BE2C (cell line): ENCODE measurements around the gene N4BP2.

Source experiments
- DNase-seq: peaks from one replicate; pipeline ENCODE4 v3.0.0-alpha.2; 2020
- H3K27me3 ChIP-seq: fragments of 250-450 bp; sonication (Bioruptor Pico); 2 replicates; pipeline ENCODE4 v1.5.1; 2020; ENCODE audit warnings: mild to moderate bottlenecking
- H3K36me3 ChIP-seq: fragments of 250-450 bp; sonication (Bioruptor Pico); 2 replicates; pipeline ENCODE4 v1.5.1; 2020; ENCODE audit warnings: mild to moderate bottlenecking
- H3K4me1 ChIP-seq: fragments of 250-450 bp; sonication (Bioruptor Pico); 2 replicates; pipeline ENCODE4 v1.5.1; 2020
- H3K4me3 ChIP-seq: 2 replicates; pipeline ENCODE4 v1.5.1; 2011; ENCODE audit warnings: low read depth, low read length
- H3K9me3 ChIP-seq: fragments of 250-450 bp; sonication (Bioruptor Pico); 2 replicates; pipeline ENCODE4 v1.5.1; 2020
- CTCF ChIP-seq: IDR thresholded peaks from 2 replicates; pipeline ENCODE4 v1.5.1; 2012; ENCODE audit warnings: mild to moderate bottlenecking, low read depth, low read length

N4BP2 gene

GRCh38 chr4:40193016-40193571, 136.4 kb downstream of the N4BP2 start:
- H3K36me3 ChIP-seq = no peaks in the 10 kb centered on the region
- no peak for DNase-seq
- no peaks in the 10 kb centered on the region for H3K27me3 ChIP-seq
- H3K9me3 ChIP-seq = no peaks in the 10 kb centered on the region
- H3K4me3 ChIP-seq = no peak overlapping the region
- TF ChIP-seq CTCF = no peak
- H3K4me1 ChIP-seq = no peaks in the 10 kb centered on the region

GRCh38 chr4:40193578-40193977, 136.9 kb downstream of the N4BP2 start:
- H3K4me1 ChIP-seq = no peaks in the 10 kb centered on the region

DNA sequence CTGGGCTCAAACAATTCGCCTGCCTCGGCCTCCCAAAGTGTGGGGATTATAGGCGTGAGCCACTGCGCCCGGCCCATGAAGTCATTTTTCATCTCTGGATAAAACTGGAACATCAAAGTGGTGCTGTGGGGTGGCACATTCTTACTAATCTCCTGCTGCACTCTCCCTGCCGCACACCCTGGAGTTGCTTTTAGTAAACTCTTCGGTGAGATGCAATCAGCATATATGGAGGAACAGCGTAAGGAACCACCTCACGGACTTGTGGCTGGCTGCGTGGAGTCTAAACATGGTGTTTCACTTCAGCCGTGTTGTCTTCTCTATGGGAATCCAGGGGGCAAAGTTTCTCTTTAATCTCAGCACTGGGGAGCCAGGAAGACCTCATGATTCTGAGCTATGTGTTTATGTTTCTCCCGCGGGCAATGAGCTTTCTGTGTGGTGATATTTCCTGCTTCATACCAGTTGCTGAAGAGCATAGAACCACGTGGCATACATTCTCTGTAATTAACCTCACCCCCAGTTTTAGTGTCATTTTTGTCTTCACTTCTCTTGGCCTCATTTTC, 138.0 kb downstream of the N4BP2 start:
- Histone ChIP-seq H3K9me3 (no peaks in the 10 kb centered on the region), H3K27me3 (no peaks in the 10 kb centered on the region), H3K4me3 (no peak overlapping the region), H3K4me1 (no peaks in the 10 kb centered on the region), H3K36me3 (no peaks in the 10 kb centered on the region)
- no peak for TF ChIP-seq CTCF
- no peak for DNase-seq

More at GRCh38 chr4:40193578-40193977, 136.9 kb downstream of the N4BP2 start:
- no peak for DNase-seq
- H3K9me3 ChIP-seq = no peaks in the 10 kb centered on the region
- no peak for TF ChIP-seq CTCF
- H3K27me3 ChIP-seq = no peaks in the 10 kb centered on the region
- H3K4me3 ChIP-seq = no peak overlapping the region
- no peaks in the 10 kb centered on the region for H3K36me3 ChIP-seq

GRCh38 chr4:40195182-40196177, 138.8 kb downstream of the N4BP2 start:
- no peak for DNase-seq
- H3K4me1 ChIP-seq = no peaks in the 10 kb centered on the region
- H3K27me3 ChIP-seq = no peaks in the 10 kb centered on the region
- no peak overlapping the region for H3K4me3 ChIP-seq
- TF ChIP-seq CTCF = no peak
- no peaks in the 10 kb centered on the region for H3K9me3 ChIP-seq
- H3K36me3 ChIP-seq = no peaks in the 10 kb centered on the region

GRCh38 chr4:40196272-40196671, 139.6 kb downstream of the N4BP2 start:
- Histone ChIP-seq H3K27me3 (no peaks in the 10 kb centered on the region), H3K4me1 (no peaks in the 10 kb centered on the region), H3K9me3 (no peaks in the 10 kb centered on the region), H3K4me3 (no peak overlapping the region), H3K36me3 (no peaks in the 10 kb centered on the region)
- no peak for DNase-seq
- no peak for TF ChIP-seq CTCF
